HepG2 (cell line): ENCODE measurements around the gene CTRB2. TPM values are rescaled to one million over a fixed set of nuclear protein-coding genes. Genes with fewer than 3 reads are reported as not detected.

Source experiments
- ATAC-seq: fragments of 200-7000 bp; cut with Tn5 transposase; 3 replicates; pipeline ENCODE4 v1.9.1; 2020; ENCODE audit warnings: mild to moderate bottlenecking, moderate library complexity
- BruUV-seq: library from RNA; stranded (reverse); fragments of 400-500 nt; replicated peaks from 2 replicates; lab custom pipeline; 2021; lab: Mats Ljungman, UMichigan
- CTCF ChIA-PET: fragments of 300-600 bp; formaldehyde crosslinking; extraction: SDS; loops from one replicate; lab custom pipeline; 2021; ENCODE audit warnings: low total read pairs, inconsistent platforms, low intra/inter-chr PET ratio; lab: Yijun Ruan, JAX
- POLR2A ChIA-PET: fragments of 350-600 bp; sonication (Branson Sonifier 250); formaldehyde crosslinking; loops from one replicate; lab custom pipeline; 2020; ENCODE audit warnings: antibody characterized with exemption, inconsistent platforms; lab: Yijun Ruan, JAX
- DNase-seq: peaks from one replicate; pipeline ENCODE4 v3.0.0-alpha.2; 2015; ENCODE audit warnings: low spot score
- FAIRE-seq: peaks from 3 replicates; lab custom pipeline; 2011; peaks lifted over from hg19 to GRCh38; lab: Jason Lieb, UNC
- H2AFZ ChIP-seq: one replicate; pipeline ENCODE4 v1.6.1; 2011; ENCODE audit warnings: low read length, inconsistent platforms
- H3K27ac ChIP-seq: fragments of 300-600 bp; 3 replicates; pipeline ENCODE4 v1.8.0; 2011; ENCODE audit warnings: mixed run types, mild to moderate bottlenecking, mixed read lengths, low read length, inconsistent platforms; ENCODE audit not compliant: insufficient read depth; ENCODE audit errors: extremely low read length
- H3K27me3 ChIP-seq, 2 experiments: fragments of 200-600 bp in 1 of 2; 2 replicates in 1 of 2; 3 replicates in 1 of 2; pipeline versions ENCODE4 v1.6.0 to v1.8.0; 2011; ENCODE audit warnings: low read length in 2 of 2, mild to moderate bottlenecking in 2 of 2, moderate library complexity in 2 of 2, inconsistent platforms in 1 of 2; ENCODE audit not compliant: insufficient read depth in 2 of 2, control insufficient read depth in 1 of 2
- H3K36me3 ChIP-seq, 2 experiments: fragments of 200-600 bp in 1 of 2; replicated peaks in 1 of 2; 2 replicates in 1 of 2; 3 replicates in 1 of 2; pipeline versions ENCODE4 v1.5.1 to v1.8.0; 2011; ENCODE audit warnings: low read length in 2 of 2, inconsistent platforms in 1 of 2; ENCODE audit not compliant: insufficient read depth in 2 of 2, control insufficient read depth in 1 of 2
- H3K4me1 ChIP-seq: 2 replicates; pipeline ENCODE4 v1.5.1; 2012; ENCODE audit warnings: low read length, inconsistent platforms; ENCODE audit not compliant: insufficient read depth
- H3K4me2 ChIP-seq: 2 replicates; pipeline ENCODE4 v1.6.0; 2011; ENCODE audit warnings: low read depth, low read length, inconsistent platforms
- H3K4me3 ChIP-seq, 3 experiments: fragments of 200-600 bp in 1 of 3; sonication (generic), shearing (Covaris generic) in 1 of 3; replicated peaks in 1 of 3; 2 replicates each; pipeline ENCODE4 v1.5.1; 2011 to 2016; ENCODE audit warnings: low read length in 3 of 3, inconsistent platforms in 2 of 3, low read depth in 2 of 3, mild to moderate bottlenecking in 2 of 3, control low read depth in 1 of 3, mixed read lengths in 1 of 3; ENCODE audit not compliant: insufficient read depth in 1 of 3
- H3K79me2 ChIP-seq: one replicate; pipeline ENCODE4 v1.6.1; 2011; ENCODE audit warnings: low read length, inconsistent platforms; ENCODE audit not compliant: insufficient read depth
- H3K9ac ChIP-seq: 2 replicates; pipeline ENCODE4 v1.6.0; 2011; ENCODE audit warnings: mild to moderate bottlenecking, low read depth, low read length, inconsistent platforms; ENCODE audit not compliant: insufficient read depth
- H3K9me3 ChIP-seq: 2 replicates; pipeline ENCODE4 v1.5.1; 2012; ENCODE audit warnings: mild to moderate bottlenecking, low read length
- H4K20me1 ChIP-seq: 2 replicates; pipeline ENCODE4 v1.6.0; 2011; ENCODE audit warnings: inconsistent platforms, mild to moderate bottlenecking, low read length, moderate library complexity; ENCODE audit not compliant: insufficient read depth
- AGO2 ChIP-seq: fragments of 200-400 bp; formaldehyde crosslinking; optimal IDR thresholded peaks from 2 replicates; pipeline ENCODE3; 2017; ENCODE audit warnings: mild to moderate bottlenecking, low read depth, low read length, moderate library complexity
- AKAP8 ChIP-seq: sonication (generic); formaldehyde crosslinking; IDR thresholded peaks from 2 replicates; pipeline ENCODE4 v1.5.1; 2020; ENCODE audit warnings: mild to moderate bottlenecking, missing genetic modification reagents
- ETV6 ChIP-seq: sonication (generic); formaldehyde crosslinking; conservative IDR thresholded peaks from 2 replicates; pipeline ENCODE4 v1.4.0; 2020; ENCODE audit warnings: missing genetic modification reagents
- FOXC1 ChIP-seq: sonication (generic); formaldehyde crosslinking; IDR thresholded peaks from 2 replicates; pipeline ENCODE4 v1.8.0; 2022; ENCODE audit warnings: mild to moderate bottlenecking, missing genetic modification reagents, borderline replicate concordance
- HNRNPL ChIP-seq: fragments of 200-400 bp; formaldehyde crosslinking; IDR thresholded peaks from 2 replicates; pipeline ENCODE4 v1.6.1; 2017; ENCODE audit warnings: mild to moderate bottlenecking, low read depth, low read length
- MZF1 ChIP-seq: sonication (generic); formaldehyde crosslinking; IDR thresholded peaks from 2 replicates; pipeline ENCODE4 v1.8.1; 2023; ENCODE audit warnings: mild to moderate bottlenecking, missing genetic modification reagents, borderline replicate concordance
- NONO ChIP-seq, 2 experiments: fragments of 450-650 bp in 1 of 2; sonication (generic) in 1 of 2; formaldehyde crosslinking in 1 of 2; IDR thresholded peaks in 1 of 2; conservative IDR thresholded peaks in 1 of 2; 2 replicates each; pipeline versions ENCODE4 v1.6.1 to v1.8.0; 2017 to 2022; ENCODE audit warnings: mild to moderate bottlenecking in 1 of 2, missing genetic modification reagents in 1 of 2, moderate library complexity in 1 of 2
- POLR2A ChIP-seq, 2 experiments: IDR thresholded peaks; 2 replicates each; pipeline ENCODE4 v1.6.1; 2011; ENCODE audit warnings: low read depth in 2 of 2, low read length in 2 of 2, mild to moderate bottlenecking in 1 of 2, moderate library complexity in 1 of 2; ENCODE audit not compliant: insufficient read depth in 1 of 2
- PRDM15 ChIP-seq: sonication (generic); formaldehyde crosslinking; IDR thresholded peaks from 2 replicates; pipeline ENCODE4 v1.4.0; 2020; ENCODE audit warnings: missing genetic modification reagents
- RBFOX2 ChIP-seq: fragments of 200-400 bp; formaldehyde crosslinking; IDR thresholded peaks from 2 replicates; pipeline ENCODE4 v1.6.1; 2017; ENCODE audit warnings: low read depth, mild to moderate bottlenecking, low read length
- SNRNP70 ChIP-seq: fragments of 200-400 bp; formaldehyde crosslinking; IDR thresholded peaks from 2 replicates; pipeline ENCODE4 v1.6.1; 2017; ENCODE audit warnings: mild to moderate bottlenecking, low read depth, low read length, moderate library complexity
- ZBTB38 ChIP-seq: sonication (generic); formaldehyde crosslinking; IDR thresholded peaks from 2 replicates; pipeline ENCODE4 v1.5.1; 2020; ENCODE audit warnings: mild to moderate bottlenecking, missing genetic modification reagents
- ZFP91 ChIP-seq: sonication (generic); formaldehyde crosslinking; IDR thresholded peaks from 2 replicates; pipeline ENCODE4 v1.9.0; 2022; ENCODE audit warnings: missing genetic modification reagents, mild to moderate bottlenecking, borderline replicate concordance
- ZNF20 ChIP-seq: sonication (generic); formaldehyde crosslinking; IDR thresholded peaks from 2 replicates; pipeline ENCODE4 v1.4.0; 2020; ENCODE audit warnings: mild to moderate bottlenecking, moderate library complexity, missing genetic modification reagents
- ZNF280B ChIP-seq: sonication (generic); formaldehyde crosslinking; IDR thresholded peaks from 2 replicates; pipeline ENCODE4 v1.5.0; 2020; ENCODE audit warnings: missing genetic modification reagents, mild to moderate bottlenecking, borderline replicate concordance
- WGBS: methylation state at CpG from one replicate; pipeline ENCODE4 v1.1.6; 2017; ENCODE audit warnings: low lambda C conversion rate; 5-methylcytosine and 5-hydroxymethylcytosine counted together
- in situ Hi-C: cut with HindIII; loops from 2 replicates; pipeline ENCODE4 v1.10.0; 2017; ENCODE audit warnings: low pct_unique_long_range_greater_than_20kb; ENCODE audit not compliant: extremely low pct_ligation_motif_present
- intact Hi-C: fragments of 100-400 bp; cut with micrococcal nuclease; formaldehyde crosslinking; loops from one replicate; pipeline ENCODE4 v1.10.0; 2022; ENCODE audit not compliant: unreplicated experiment
- polyA plus RNA-seq, 8 experiments: library from polyadenylated mRNA; depleted of rRNA in 3 of 8; stranded (reverse) in 7 of 8; unstranded in 1 of 8; fragments of >200 nt; fragmentation: Illumina TruSeq in 4 of 8; extraction: Trizol in 4 of 8; gene quantifications; 2 replicates each; pipeline versions ENCODE4 v1.2.1 to v1.2.3, GENCODE V29; 2011 to 2016; ENCODE audit warnings: low read depth in 4 of 8, missing spikeins in 1 of 8, mixed read lengths in 1 of 8; ENCODE audit not compliant: insufficient read depth in 1 of 8
- total RNA-seq, 5 experiments: library from RNA; depleted of rRNA; stranded (reverse); fragments of >200 nt; fragmentation: Illumina TruSeq; extraction: Trizol; gene quantifications; 2 replicates each; pipeline ENCODE4 v1.2.3, GENCODE V29; 2016; ENCODE audit warnings: low read depth in 1 of 5

The CTRB2 gene
- total and polyA plus RNA-seq, 2 of the 13 experiments (the other 11 are each of a cell fraction or from before 2014, with no cell fraction given) = 0.13 TPM; not detected in 1

GRCh38 chr16:75236232-75236631 lies 29.3 kb upstream of the CTRB2 start (continued):
- no peak for TF ChIP-seq PRDM15
- TF ChIP-seq ZNF20 (CRISPR knock-in tag) = no peak
- TF ChIP-seq SNRNP70 = no peak
- TF ChIP-seq MZF1 (CRISPR knock-in tag) = no peak
- TF ChIP-seq, all 625 proteins: peak for 5

- CTCF ChIA-PET = interaction anchor here (4.4 kb wide), 1 partner anchor 149 kb away, joined by 45 read pairs; no protein-coding TSS in a partner anchor
- POLR2A ChIA-PET = interaction anchor here (1.3 to 4.2 kb wide), 4 partner anchors 10 to 70 kb away, joined by 5 to 27 read pairs (median 10); no protein-coding TSS in a partner anchor
- Histone ChIP-seq H4K20me1 (peaks cover 8% of the 10 kb centered on the region), H3K27me3 (no peaks in the 10 kb centered on the region), H3K36me3 (peaks cover 40 to 48% of the 10 kb centered on the region in 2 experiments), H3K4me3 (no peak overlapping the region), H2AFZ (no peak overlapping the region), H3K9ac (no peak overlapping the region), H3K4me1 (peaks cover 47% of the 10 kb centered on the region), H3K9me3 (no peaks in the 10 kb centered on the region), H3K79me2 (peaks cover 32% of the 10 kb centered on the region)
- BruUV-seq = no TSS peak
- no peak for FAIRE-seq
- in situ Hi-C loops (no loop called here), intact Hi-C loops (no loop called here)
- no peak for ATAC-seq
- DNase-seq = no peak
- TF ChIP-seq FOXC1 (CRISPR knock-in tag) (no peak), NONO (IDR thresholded peaks at IDR 0.05) (no peak), NONO (CRISPR knock-in tag; conservative IDR thresholded peaks at IDR 0.05) (0 out of 2 replicates have a peak, but pooled peaks have one; percentile 22), RBFOX2 (peak; percentile 42; the same call in 1 of the 2 replicates), ZNF280B (no peak), AKAP8 (CRISPR knock-in tag) (peak; percentile 89), ZFP91 (CRISPR knock-in tag) (0 out of 2 replicates have a peak, but pooled peaks have one; percentile 7), AGO2 (peak; percentile 91), POLR2A (IDR thresholded peaks at IDR 0.05; ENCODE audit: insufficient read depth in 1 of 2, low read depth in 2 of 2, low read length in 2 of 2) (peak in 1 of 2 experiments; percentile 45; a peak in 2 of 4 replicates), ZBTB38 (CRISPR knock-in tag) (peak; percentile 50; the same call in 1 of the 2 replicates), ETV6 (CRISPR knock-in tag) (no peak), HNRNPL (0 out of 2 replicates have a peak, but pooled peaks have one; percentile 21)
- TF ChIP-seq, all 625 proteins: peak for 8
- Histone ChIP-seq H3K27ac (no peak overlapping the region), H3K4me2 (no peak overlapping the region)
- WGBS = 98% methylated on average over 33 of the region's 34 CpGs
Measured at GRCh38 chr16:75235721-75236193, 28.8 kb upstream of the CTRB2 start.
